GM18861 (cell line): Measurements from ENCODE around the gene TMEM192.
"Not testable (repeated sequence)": the region's sequence is repeated elsewhere in the genome, so short reads cannot be mapped to it uniquely, and the experiment has no call there.

Experiments
- ATAC-seq: cut with Tn5 transposase; IDR thresholded peaks from one replicate; pipeline ENCODE4 v1.9.1; 2021; ENCODE audit not compliant: unreplicated experiment

The TMEM192 gene

DNA sequence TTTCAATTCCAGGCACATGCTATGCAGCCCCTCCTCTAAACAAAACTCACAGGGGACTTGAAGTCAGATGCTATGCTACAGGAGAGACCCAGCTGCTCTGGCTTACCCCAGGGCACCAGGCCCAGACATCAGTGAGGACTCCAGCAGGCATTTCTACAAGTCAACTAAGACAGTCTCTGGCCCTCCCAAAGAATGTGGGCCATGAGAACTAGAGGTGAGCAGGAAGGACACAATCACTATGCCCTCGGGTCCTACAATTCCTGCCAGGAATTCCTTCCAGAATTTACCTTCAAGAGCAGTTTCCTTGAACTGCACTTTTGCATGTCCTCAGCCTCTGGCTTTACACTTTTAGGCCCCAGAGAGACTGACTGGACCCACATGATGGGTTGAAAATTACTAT, 17.4 kb downstream of the TMEM192 start:
- ATAC-seq, result no peak

DNA sequence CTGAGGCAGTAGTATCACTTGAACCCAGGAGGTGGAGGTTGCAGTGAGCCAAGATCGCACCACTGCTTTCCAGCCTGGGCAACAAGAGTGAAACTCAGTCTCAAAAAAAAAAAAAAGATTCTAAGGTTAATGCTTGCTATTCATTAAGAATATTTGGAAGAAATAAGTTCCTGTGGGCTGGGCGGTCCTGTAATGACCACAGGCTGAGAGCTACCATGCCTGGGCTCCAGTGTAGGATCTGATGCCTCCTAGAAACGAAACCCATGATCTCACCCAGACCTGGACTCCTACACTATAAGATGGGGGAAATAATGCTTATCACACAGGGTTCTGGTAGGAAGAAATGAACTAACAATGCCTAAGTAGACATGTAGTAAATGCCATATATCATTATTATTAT, 17.8 kb downstream of the TMEM192 start:
- no peak for ATAC-seq

DNA sequence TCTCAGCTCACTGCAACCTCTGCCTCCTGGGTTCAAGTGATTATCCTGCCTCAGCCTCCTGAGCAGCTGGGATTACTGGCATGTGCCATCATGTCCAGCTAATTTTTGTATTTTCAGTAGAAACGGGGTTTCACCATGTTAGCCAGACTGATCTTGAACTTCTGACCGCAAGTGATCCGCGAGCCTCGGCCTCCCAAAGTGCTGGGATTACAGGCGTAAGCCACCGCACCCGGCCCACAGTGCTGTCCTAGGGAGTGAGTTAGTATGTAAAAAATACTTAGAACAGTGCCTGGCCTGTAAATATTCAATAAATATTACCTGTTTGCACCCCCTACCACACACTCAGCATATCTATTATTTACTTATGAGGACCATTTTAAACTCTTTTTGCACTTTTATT, 20.5 kb downstream of the TMEM192 start:
- not testable (repeated sequence) for ATAC-seq

DNA sequence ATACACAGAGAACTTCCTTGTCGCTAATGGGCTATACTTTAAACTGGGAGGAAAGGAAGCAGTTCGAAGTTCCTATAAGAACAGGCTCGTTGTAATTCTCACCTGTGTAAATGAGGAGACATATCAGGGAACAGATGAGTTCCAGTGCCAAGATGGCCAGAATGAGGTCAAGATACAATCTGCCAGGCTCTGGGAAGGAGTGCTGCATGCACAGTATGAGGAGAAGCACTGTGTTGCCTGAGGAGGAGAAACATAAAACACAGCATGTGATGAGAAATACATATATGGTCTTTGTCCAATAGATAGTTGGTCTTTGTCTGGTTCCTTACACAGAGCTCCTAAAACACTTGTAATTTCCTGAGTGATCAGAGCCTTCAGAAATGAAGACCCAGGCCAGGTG, 24.3 kb downstream of the TMEM192 start:
- ATAC-seq, result no peak

DNA sequence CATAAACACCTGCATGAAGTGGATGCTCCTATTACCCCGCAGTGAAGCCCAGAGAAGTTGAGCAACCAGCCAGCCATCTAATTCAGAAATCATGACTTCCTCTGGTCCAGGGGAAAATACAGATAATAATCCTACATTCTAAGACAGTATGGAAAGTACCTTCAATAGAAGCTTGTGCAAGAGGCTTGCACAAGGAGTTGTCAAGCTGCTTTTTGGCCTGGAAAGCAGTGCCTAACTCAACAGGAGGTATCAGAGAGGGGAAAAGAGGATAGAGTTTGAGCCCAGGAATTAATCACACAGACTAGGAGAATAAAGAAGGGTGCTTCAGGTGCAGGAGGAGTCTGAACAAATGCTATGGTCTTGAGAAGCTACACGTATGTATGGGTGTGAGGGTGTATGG, 26.7 kb downstream of the TMEM192 start:
- ATAC-seq, result no peak

DNA sequence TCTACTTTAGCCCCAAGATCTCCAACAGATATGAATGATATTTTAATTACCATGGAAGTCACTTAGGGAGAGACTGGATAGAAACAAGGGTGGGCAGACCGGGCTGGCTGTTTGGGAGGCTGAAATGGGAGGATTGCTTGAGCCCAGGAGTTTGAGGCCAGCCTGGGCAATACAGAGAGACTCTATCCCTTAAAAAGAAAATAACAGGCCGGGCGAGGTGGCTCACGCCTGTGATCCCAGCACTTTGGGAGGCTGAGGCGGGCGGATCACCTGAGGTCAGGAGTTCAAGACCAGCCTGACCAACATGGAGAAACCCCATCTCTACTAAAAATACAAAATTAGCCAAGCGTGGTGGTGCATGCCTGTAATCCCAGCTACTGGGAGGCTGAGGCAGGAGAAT, 27.9 kb downstream of the TMEM192 start:
- not testable (repeated sequence) for ATAC-seq

DNA sequence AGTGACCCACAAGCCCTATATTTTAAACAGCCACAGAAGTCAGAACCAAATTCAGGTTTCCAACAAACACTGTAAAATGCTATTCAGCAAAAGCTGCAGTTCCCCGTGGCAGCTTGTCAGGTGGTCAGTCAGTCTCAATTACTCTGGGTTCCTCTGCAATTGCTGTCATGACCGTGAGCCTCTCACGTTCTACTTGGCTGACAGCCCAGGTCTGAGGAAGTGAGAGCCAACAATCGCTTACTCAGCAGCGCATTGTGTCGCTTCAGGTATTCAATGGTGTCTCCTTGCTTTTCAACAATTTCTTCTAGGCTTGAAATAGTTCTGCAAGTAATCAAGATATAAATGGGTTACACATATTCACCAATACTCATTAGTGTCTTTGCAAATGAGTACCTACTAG, 33.2 kb downstream of the TMEM192 start:
- ATAC-seq, result no peak

DNA sequence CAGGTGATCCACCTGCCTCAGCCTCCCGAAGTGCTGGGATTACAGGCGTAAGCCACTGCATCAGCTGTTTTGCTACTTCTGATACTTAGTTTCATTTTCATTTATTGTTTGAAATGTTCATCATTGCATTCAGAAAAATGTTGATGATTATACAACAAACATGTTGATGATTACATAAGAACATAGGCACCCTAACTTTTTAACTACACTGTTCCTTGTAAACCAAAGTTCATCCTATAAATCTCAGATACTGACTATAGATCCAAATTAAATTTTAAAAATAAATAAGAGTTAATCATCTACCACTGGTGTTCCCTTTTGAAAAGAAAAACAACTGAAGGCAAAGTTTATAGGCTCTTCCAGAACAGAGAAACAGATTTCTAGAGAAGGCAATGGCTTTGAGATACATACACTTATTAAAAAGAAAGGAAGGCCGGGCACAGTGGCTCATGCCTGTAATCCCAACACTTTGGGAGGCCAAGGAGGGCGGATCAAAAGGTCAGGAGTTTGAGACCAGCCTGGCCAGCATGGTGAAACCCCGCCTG, 35.6 kb downstream of the TMEM192 start:
- ATAC-seq, result no peak

DNA sequence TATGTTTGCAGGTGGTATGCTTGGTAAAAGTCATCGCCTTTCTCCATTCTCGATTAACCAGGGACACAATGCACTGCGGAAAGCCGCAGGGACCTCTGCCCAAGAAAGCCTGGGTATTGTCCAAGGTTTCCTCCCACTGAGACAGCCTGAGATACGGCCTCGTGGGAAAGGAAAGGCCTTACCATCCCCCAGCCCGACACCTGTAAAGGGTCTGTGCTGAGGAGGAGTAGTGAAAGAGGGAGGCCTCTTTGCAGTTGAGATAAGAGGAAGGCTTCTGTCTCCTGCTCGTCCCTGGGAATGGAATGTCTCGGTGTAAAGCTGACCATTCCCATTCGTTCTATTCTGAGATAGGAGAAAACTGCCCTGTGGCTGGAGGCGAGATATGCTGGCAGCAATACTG, 39.3 kb downstream of the TMEM192 start:
- not testable (repeated sequence) for ATAC-seq

DNA sequence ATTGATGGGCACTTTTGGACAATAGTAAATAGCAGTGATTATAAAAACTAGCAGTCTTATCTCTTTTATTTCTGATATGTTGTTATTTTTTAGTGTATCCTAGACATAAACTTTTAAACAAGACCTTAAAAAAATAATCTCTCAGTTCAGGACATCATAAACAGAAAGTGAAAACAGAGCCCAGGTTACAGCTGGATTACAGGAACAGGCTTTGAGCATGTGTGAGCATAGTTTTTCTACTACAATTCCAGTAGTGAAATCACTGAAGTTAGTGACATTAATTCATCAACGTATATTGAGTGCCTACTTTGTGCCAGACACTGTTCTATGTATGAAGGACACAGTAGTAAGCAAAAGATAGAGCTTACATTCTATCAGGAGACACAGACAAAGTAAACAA, 42.1 kb downstream of the TMEM192 start:
- no peak for ATAC-seq

DNA sequence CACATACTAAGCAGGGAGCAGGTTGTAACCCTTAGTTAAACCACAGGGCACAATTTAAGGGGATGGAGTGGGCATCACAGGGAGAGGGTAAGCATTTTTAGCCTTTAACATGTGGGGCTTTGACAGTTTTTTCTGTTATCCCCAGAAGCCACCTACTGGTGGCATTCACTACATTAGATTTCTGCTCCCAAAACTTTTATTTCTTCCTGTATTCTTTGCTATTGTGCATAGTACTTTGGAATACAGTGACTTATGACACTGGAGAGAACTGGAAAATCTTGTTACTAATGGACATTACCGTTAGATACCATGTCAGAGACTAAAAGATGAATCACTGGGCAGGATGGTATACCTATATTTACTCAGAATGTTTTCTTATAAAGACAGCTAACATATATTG, 51.7 kb downstream of the TMEM192 start:
- ATAC-seq, result no peak

DNA sequence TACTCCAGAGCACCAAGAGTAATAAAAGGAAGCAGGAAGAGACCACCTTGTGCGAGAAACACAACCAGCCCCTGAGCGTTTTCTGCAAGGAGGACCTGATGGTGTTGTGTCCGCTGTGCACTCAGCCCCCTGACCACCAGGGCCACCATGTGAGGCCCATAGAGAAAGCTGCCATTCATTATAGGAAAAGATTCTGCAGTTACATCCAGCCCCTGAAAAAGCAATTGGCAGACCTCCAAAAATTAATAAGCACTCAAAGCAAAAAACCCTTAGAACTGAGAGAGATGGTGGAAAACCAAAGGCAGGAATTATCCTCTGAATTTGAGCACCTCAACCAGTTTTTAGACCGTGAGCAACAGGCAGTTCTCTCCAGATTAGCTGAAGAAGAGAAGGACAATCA, 53.3 kb downstream of the TMEM192 start:
- ATAC-seq, result no peak

DNA sequence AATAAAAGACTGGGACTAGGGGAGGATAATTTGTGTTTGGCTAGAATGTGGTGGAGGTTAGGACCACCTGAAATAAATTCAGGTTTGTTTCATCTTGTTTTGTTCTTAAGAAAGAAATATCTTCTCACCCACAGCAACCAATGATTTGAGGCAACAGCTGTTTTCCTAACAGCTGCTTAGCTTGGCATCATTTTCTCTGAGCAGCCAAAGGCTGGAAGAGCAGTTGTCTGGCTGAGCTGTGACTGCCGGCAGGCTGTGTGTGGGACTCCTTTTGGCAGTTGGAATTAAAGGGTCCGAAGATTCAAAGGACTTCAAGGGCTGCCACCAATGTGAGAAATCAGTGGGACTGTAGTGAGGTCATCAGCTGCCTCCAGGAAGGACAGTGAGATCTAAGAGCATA, 54.0 kb downstream of the TMEM192 start:
- no peak for ATAC-seq

DNA sequence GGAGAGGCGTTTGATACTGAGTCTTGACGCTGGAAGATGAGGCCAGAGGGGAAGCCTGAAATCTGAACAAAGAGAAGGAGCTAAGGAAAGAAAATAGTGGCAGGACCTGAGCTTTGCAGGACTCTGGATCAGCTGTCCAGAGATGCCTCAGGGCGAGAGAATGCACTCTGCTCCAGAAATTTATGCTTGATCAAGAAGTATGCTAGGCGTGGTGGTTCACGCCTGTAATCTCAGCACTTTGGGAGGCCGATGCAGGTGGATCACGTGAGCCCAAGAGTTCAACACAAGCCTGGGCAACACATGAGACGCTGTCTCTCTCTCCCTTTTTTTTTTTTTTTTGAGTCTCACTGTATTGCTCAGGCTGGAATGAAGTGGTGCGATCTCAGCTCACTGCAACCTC, 57.1 kb downstream of the TMEM192 start:
- no peak for ATAC-seq

DNA sequence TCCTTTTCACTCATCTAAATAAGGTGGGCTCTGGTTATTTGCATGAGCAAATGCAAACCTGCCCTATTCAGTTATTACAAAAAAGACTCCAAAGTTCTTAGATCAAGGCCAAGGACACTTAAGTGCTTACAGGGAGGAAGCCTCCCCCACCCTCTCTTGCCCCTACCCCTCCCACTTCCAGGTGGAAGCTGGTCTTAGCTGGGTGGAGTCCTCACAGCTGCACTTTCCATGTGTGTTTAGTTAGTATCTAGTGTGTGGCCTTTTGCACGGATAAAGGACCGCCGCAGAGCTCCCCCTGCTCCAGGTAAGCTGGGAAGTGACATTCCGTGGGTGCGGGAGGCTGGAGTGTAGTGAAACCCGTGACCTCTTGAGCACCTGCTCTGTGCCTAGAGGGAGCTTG, 59.0 kb downstream of the TMEM192 start, which contains the start of gene TRIM75:
Gene TRIM75 (plus strand): TSS at position 222 of the 400 bp plus-strand sequence. CDS start 5,282 bp downstream, outside the sequence.
- no peak for ATAC-seq

DNA sequence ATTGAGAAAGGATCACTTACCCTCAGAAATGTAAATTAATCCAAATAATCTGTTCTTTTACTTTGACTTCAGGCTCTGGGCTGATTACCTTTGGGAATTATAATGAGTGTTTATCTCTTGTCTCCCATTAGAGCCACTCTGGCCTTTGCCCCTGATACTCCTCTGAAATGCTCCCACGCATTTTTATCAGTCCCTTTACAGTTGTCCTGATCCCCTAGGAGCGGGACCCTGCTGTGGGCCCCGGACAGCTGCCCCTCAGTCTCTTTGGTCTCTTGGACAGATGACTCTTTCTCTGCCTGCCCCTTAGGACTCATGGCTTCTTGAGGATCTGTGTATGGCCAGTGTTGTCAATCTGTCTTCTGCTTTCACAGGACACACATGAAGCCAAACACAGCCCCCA, 60.0 kb downstream of the TMEM192 start:
- ATAC-seq, result no peak

DNA sequence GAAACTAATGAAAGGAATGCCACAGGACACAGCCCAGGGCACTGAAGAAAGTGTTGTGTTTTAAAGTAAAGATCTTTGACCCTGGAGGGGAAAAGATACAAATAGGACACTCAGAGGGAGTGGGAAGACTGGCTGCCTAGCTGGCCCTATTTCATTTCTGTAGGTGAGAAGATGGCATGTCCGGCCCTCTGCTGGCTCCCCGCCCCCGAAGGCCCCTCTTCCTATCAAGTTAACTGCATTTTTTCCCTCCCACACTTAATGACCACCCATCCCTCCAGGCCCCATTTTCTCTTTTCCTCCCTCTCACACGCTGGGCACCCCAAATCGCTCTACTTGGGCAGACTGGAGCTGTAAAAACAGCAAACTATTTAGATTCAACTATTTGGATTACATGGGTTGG, 64.5 kb downstream of the TMEM192 start:
- ATAC-seq, result no peak

DNA sequence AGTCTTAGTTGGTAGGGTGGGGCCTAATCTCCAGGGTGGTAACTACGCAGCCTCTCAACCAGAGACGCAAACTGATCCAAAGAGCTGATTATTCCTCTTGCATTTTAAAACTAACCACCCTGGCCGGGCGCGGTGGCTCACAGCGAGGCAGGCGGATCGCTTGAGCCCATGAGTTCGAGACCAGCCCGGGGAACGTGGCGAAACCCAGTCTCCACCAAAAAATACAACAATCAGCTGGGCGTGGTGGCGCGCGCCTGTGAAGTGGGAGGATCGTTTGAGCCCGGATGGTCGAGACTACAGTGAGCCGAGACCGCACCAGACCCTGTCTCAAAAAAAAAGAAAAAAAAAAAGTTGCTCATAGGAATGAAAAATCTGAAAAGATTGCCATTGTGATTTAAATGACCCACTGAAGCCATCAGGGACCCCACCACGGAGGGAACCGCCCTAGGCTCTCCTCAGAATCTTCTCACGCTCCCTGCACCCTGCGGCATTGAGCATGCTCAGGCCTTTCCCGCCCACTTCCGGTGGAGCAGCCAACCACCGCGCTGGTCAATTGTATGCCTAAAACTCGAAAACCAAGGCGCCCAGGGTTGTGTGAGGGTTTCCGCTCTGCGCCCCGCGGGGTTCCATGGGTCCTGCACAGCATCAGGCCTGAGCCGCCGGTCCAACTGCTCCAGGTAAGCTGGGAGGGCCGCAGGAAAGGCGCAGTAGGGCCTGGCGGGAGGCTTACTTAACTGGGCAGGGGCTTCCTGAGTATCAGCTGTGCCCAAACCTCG, 81.0 kb downstream of the TMEM192 start, which contains the start of gene TRIM60:
Gene TRIM60 (plus strand): TSS at position 564 of the 776 bp plus-strand sequence. CDS start 8,074 bp downstream, outside the sequence.
- ATAC-seq, result no peak

DNA sequence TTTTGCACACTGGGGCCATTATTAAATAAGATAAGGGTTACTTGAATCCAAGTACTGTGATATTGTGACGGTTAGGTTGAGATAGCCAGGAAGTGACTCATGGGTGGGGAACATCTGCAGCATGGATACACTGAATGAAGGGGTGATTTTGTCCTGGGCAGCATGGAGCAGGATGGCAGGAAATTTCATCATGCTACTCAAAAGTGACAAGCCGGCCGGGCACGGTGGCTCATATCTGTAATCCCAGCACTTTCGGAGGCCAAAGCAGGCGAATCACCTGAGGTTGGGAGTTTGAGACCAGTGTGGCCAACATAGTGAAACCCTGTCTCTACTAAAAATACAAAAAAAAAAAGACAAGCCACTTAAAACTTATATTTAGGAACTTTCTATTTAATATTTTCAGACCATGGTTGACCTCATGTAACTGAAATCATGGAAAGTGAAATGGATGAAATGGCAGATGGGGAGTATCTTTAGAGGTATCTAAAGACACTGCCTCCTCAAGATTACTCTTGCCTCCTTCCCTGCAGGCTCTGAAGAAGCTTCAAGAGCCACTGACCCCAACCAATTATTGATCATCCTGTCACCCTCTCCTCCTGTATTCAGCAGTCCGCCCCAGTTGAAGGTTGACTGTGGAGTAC, 84.8 kb downstream of the TMEM192 start:
- no peak for ATAC-seq

DNA sequence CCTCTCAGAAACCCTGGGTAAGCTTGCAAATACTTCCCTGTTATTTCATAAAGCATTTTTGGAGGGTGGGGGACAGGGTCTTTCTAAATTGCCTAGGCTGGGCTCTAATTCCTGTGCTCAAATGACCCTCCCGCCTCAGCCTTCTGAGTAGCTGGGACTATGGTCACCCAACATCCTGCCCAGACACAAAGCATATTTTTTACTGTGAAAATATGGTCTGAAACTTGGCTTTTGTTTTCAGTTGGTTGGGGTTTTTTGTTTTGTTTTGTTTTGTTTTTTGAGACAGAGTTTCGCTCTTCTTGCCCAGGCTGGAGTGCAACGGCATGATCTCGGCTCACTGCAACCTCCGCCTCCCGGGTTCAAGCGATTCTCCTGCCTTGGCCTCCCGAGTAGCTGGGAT, 86.9 kb downstream of the TMEM192 start:
- ATAC-seq, result not testable (repeated sequence)
